ENCODE data around the gene MPHOSPH9. TPM values are rescaled to one million over a fixed set of nuclear protein-coding genes. Genes with fewer than 3 reads are reported as not detected.
"Not testable (repeated sequence)": the region's sequence is repeated elsewhere in the genome, so short reads cannot be mapped to it uniquely, and the experiment has no call there.

MPHOSPH9 gene
- total and polyA plus RNA-seq, 2 donors (not counting 3 experiments of a cell fraction or from before 2014, with no cell fraction given): 7.8 to 42.4 TPM

DNA sequence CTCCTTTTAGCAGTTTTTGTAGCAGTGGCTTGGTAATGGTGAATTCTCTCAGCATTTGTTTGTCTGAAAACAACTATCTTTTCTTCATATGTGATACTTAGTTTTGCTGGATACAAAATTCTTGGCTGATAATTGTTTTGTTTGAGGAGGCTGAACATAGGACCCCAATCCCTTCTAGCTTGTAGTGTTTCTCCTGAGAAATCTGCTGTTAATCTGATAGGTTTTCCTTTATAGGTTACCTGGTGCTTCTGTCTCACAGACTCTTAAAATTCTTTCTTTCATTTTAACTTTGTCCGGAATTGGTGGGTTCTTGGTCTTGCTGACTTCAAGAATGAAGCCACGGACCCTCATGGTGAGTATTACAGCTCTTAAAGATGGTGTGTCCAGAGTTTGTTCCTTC is 15.2 kb upstream of the MPHOSPH9 start:
- H3K27me3 ChIP-seq (ENCODE audit: control insufficient read depth in 2 of 2, insufficient read depth in 2 of 2, low read length in 2 of 2); POLR2A ChIA-PET; H3K9me1 ChIP-seq (replicated peaks; ENCODE audit: control insufficient read depth, extremely low read depth, insufficient read depth, low read length); H3K9ac ChIP-seq (replicated peaks; ENCODE audit: extremely low read depth, insufficient read depth, low read length); H3K4me2 ChIP-seq (ENCODE audit: insufficient read depth, low read length); H3K36me3 ChIP-seq (ENCODE audit: control insufficient read depth in 2 of 2, extremely low read depth in 1 of 2, insufficient read depth in 2 of 2, low read length in 2 of 2); H2AFZ ChIP-seq (ENCODE audit: low read depth, low read length); H3K4me3 ChIP-seq (replicated peaks in 1 of 3; ENCODE audit: insufficient read depth in 1 of 3, low read depth in 1 of 3, low read length in 3 of 3); H3K27ac ChIP-seq (ENCODE audit: insufficient read depth, low read depth, low read length); H3K4me1 ChIP-seq (ENCODE audit: control insufficient read depth, extremely low read depth, insufficient read depth, low read length); intact Hi-C loops (cut with micrococcal nuclease); H4K20me1 ChIP-seq (replicated peaks; ENCODE audit: control insufficient read depth, extremely low read depth, insufficient read depth, low read length); H3K9me3 ChIP-seq (replicated peaks; ENCODE audit: control insufficient read depth, insufficient read depth, low read length); DNase-seq (ENCODE audit: low read depth, low spot score); BruUV-seq (replicated peaks); dilution Hi-C loops (cut with MboI; ENCODE audit: extremely low pct_ligation_motif_present, low sequenced_read_pairs); FAIRE-seq: not testable (repeated sequence)
- CTCF ChIA-PET: interaction anchor here (2.0 kb wide), 1 partner anchor 10 kb away, joined by 9 read pairs; no protein-coding TSS in a partner anchor
- H3K79me2 ChIP-seq (ENCODE audit: control insufficient read depth, insufficient read depth, low read length): peaks cover 45% of the 10 kb centered on the region

- dilution Hi-C loops (cut with MboI; ENCODE audit: extremely low pct_ligation_motif_present, low sequenced_read_pairs): no loop called here
- POLR2A ChIA-PET: interaction anchor here (0.9 kb wide), 1 partner anchor 13 kb away, joined by 4 read pairs; the partner anchor contains the start of genes MPHOSPH9 and MTRFR
Observed at GRCh38 chr12:123245678-123246077, 12.7 kb upstream of the MPHOSPH9 start.

More at GRCh38 chr12:123245678-123246077, 12.7 kb upstream of the MPHOSPH9 start:
- DNase-seq (ENCODE audit: low read depth, low spot score): no peak
- FAIRE-seq: no peak
- Histone ChIP-seq H3K9ac (replicated peaks; ENCODE audit: extremely low read depth, insufficient read depth, low read length) (no peak overlapping the region), H3K4me2 (ENCODE audit: insufficient read depth, low read length) (no peak overlapping the region), H3K36me3 (ENCODE audit: control insufficient read depth in 2 of 2, extremely low read depth in 1 of 2, insufficient read depth in 2 of 2, low read length in 2 of 2) (peaks cover 0 to 2% of the 10 kb centered on the region in 2 experiments), H4K20me1 (replicated peaks; ENCODE audit: control insufficient read depth, extremely low read depth, insufficient read depth, low read length) (no peaks in the 10 kb centered on the region), H3K27me3 (ENCODE audit: control insufficient read depth in 2 of 2, insufficient read depth in 2 of 2, low read length in 2 of 2) (no peaks in the 10 kb centered on the region), H3K27ac (ENCODE audit: insufficient read depth, low read depth, low read length) (no peak overlapping the region), H2AFZ (ENCODE audit: low read depth, low read length) (no peak overlapping the region), H3K4me1 (ENCODE audit: control insufficient read depth, extremely low read depth, insufficient read depth, low read length) (peaks cover 10% of the 10 kb centered on the region), H3K9me1 (replicated peaks; ENCODE audit: control insufficient read depth, extremely low read depth, insufficient read depth, low read length) (no peaks in the 10 kb centered on the region), H3K9me3 (replicated peaks; ENCODE audit: control insufficient read depth, insufficient read depth, low read length) (no peaks in the 10 kb centered on the region), H3K4me3 (replicated peaks in 1 of 3; ENCODE audit: insufficient read depth in 1 of 3, low read depth in 1 of 3, low read length in 3 of 3) (no peak overlapping the region), H3K79me2 (ENCODE audit: control insufficient read depth, insufficient read depth, low read length) (peaks cover 35% of the 10 kb centered on the region)
- TF ChIP-seq MYC (IDR thresholded peaks at IDR 0.05; ENCODE audit: low read depth, low read length): no peak
- intact Hi-C loops (cut with micrococcal nuclease): no loop called here
- no TSS peak for BruUV-seq (replicated peaks)
- CTCF ChIA-PET: interaction anchor here (0.8 kb wide), 1 partner anchor 13 kb away, joined by 3 read pairs; the partner anchor contains the start of genes MPHOSPH9 and MTRFR
